ENCODE measurements around the gene PAX5. TPM values are rescaled to one million over a fixed set of nuclear protein-coding genes. Genes with fewer than 3 reads are reported as not detected.

Gene PAX5
- polyA plus RNA-seq, 2 of the 4 experiments (the other 2 are of a cell fraction), result not detected

- POLR2A ChIA-PET, result no interaction called here
- TF ChIP-seq FOSL2 (IDR thresholded peaks at IDR 0.05) (no peak), FOSL2 (CRISPR knock-in tag; IDR thresholded peaks at IDR 0.05) (no peak), E2F6 (IDR thresholded peaks at IDR 0.05; ENCODE audit: borderline replicate concordance, low read depth) (no peak), HDAC2 (IDR thresholded peaks at IDR 0.05) (no peak), ZFP36 (IDR thresholded peaks at IDR 0.05; ENCODE audit: borderline replicate concordance, partially characterized antibody) (no peak), CBX8 (IDR thresholded peaks at IDR 0.05) (no peak), MAZ (IDR thresholded peaks at IDR 0.05; ENCODE audit: borderline replicate concordance, low read depth, low read length) (no peak), RNF2 (IDR thresholded peaks at IDR 0.05; ENCODE audit: borderline replicate concordance, low read depth) (no peak), ZSCAN20 (CRISPR knock-in tag; IDR thresholded peaks at IDR 0.05) (no peak), FOXS1 (CRISPR knock-in tag; IDR thresholded peaks at IDR 0.05) (no peak), SREBF2 (IDR thresholded peaks at IDR 0.05) (no peak)
- Histone ChIP-seq H3K4me1 (peaks cover 6% of the 10 kb centered on the region; the same call in 1 of the 3 replicates), H3K4me2 (no peak overlapping the region), H3K9me3 (no peaks in the 10 kb centered on the region), H3K4me3 (no peak overlapping the region), H3K27ac (no peak overlapping the region)
- CTCF ChIA-PET, result interaction anchor here (1.6 kb wide), 1 partner anchor 9 kb away, joined by 6 read pairs; no protein-coding TSS in a partner anchor
- WGBS (ENCODE audit: missing lambda C conversion rate), result 64% methylated on average over 6 of the region's 8 CpGs
- FAIRE-seq, result no peak
- DNase-seq (ENCODE audit: low read depth in 1 of 2, low spot score in 1 of 2), result no peak
- no peak for ATAC-seq
These were observed 140.2 kb downstream of the PAX5 start for GRCh38 chr9:36893911-36894310.

- H3K9me3 ChIP-seq, result no peaks in the 10 kb centered on the region
- FAIRE-seq, result no peak
- CTCF ChIA-PET, result no interaction called here
- ATAC-seq, result no peak
- WGBS (ENCODE audit: missing lambda C conversion rate), result 84% methylated on average over 8 of the region's 8 CpGs
- no peak overlapping the region for H3K4me2 ChIP-seq
- H3K27ac ChIP-seq, result no peak overlapping the region
- peaks cover 6% of the 10 kb centered on the region; the same call in 1 of the 3 replicates for H3K4me1 ChIP-seq
- no peak for DNase-seq (ENCODE audit: low read depth in 1 of 2, low spot score in 1 of 2)
- POLR2A ChIA-PET, result no interaction called here
- H3K4me3 ChIP-seq, result no peak overlapping the region
- no peak for TF ChIP-seq ZC3H11A (IDR thresholded peaks at IDR 0.05)
- no peak for TF ChIP-seq CBX2 (IDR thresholded peaks at IDR 0.05; ENCODE audit: borderline replicate concordance, low read depth)
- no peak for TF ChIP-seq HES2 (IDR thresholded peaks at IDR 0.05)
- no peak for TF ChIP-seq SMC3 (IDR thresholded peaks at IDR 0.05)
- TF ChIP-seq HEYL (CRISPR knock-in tag; IDR thresholded peaks at IDR 0.05), result no peak
- no peak for TF ChIP-seq PHF8 (IDR thresholded peaks at IDR 0.05; ENCODE audit: borderline replicate concordance, low read depth)
- TF ChIP-seq CBX8 (IDR thresholded peaks at IDR 0.05), result no peak
- TF ChIP-seq HOXA7 (CRISPR knock-in tag; IDR thresholded peaks at IDR 0.05), result no peak
- TF ChIP-seq KDM5A (IDR thresholded peaks at IDR 0.05), result no peak
- TF ChIP-seq HDAC2 (IDR thresholded peaks at IDR 0.05), result no peak
- no peak for TF ChIP-seq MAX (IDR thresholded peaks at IDR 0.05)
- no peak for TF ChIP-seq ZFP36 (IDR thresholded peaks at IDR 0.05; ENCODE audit: borderline replicate concordance, partially characterized antibody)
- TF ChIP-seq NR3C1 (IDR thresholded peaks at IDR 0.05), result no peak
- no peak for TF ChIP-seq CEBPB (IDR thresholded peaks at IDR 0.05)
- TF ChIP-seq KDM1A (IDR thresholded peaks at IDR 0.05; ENCODE audit: low read depth), result no peak
- no peak for TF ChIP-seq TP53 (CRISPR knock-in tag; IDR thresholded peaks at IDR 0.05)
- TF ChIP-seq RARB (CRISPR knock-in tag; IDR thresholded peaks at IDR 0.05), result no peak
- no peak for TF ChIP-seq HOXB13 (CRISPR knock-in tag; IDR thresholded peaks at IDR 0.05; ENCODE audit: low read depth)
- no peak for TF ChIP-seq FOSL2 (IDR thresholded peaks at IDR 0.05)
- TF ChIP-seq FOSL2 (CRISPR knock-in tag; IDR thresholded peaks at IDR 0.05), result no peak
- TF ChIP-seq TFCP2L1 (CRISPR knock-in tag; IDR thresholded peaks at IDR 0.05), result no peak
These were observed 140.9 kb downstream of the PAX5 start for GRCh38 chr9:36893184-36893583.

All from A549 (cell line).